Common myeloid progenitor, CD34-positive (primary cell): Measurements from ENCODE around the gene GPR142.

Experiments used
- CTCF ChIA-PET: fragments of 350-600 bp; sonication (Branson Sonifier 250); formaldehyde crosslinking; loops from one replicate; lab custom pipeline; 2021; ENCODE audit warnings: antibody characterized with exemption; lab: Charles Lee
- POLR2A ChIA-PET: fragments of 350-600 bp; sonication (Branson Sonifier 250); formaldehyde crosslinking; loops from one replicate; lab custom pipeline; 2021; ENCODE audit warnings: antibody characterized with exemption; lab: Charles Lee
- DNase-seq, 3 donors: peaks; one replicate each; pipeline versions ENCODE4 v3.0.0 to v3.0.0-alpha.2; 2013
- H3K27ac ChIP-seq, 2 experiments: 1 replicate in 1 of 2; 2 replicates in 1 of 2; pipeline ENCODE4 v1.7.0; 2013; ENCODE audit warnings: inconsistent platforms in 2 of 2, low read length in 2 of 2, mild to moderate bottlenecking in 2 of 2, low read depth in 1 of 2, moderate library complexity in 1 of 2; ENCODE audit not compliant: severe bottlenecking in 2 of 2, insufficient read depth in 1 of 2, poor library complexity in 1 of 2
- H3K27me3 ChIP-seq, 5 experiments: replicated peaks in 2 of 5; 1 replicate in 3 of 5; 2 replicates in 2 of 5; pipeline versions ENCODE4 v1.6.1 to v1.7.0; 2013; ENCODE audit warnings: low read length in 4 of 5, mild to moderate bottlenecking in 2 of 5, moderate library complexity in 2 of 5, inconsistent platforms in 1 of 5; ENCODE audit not compliant: insufficient read depth in 5 of 5, control insufficient read depth in 4 of 5
- H3K36me3 ChIP-seq, 4 experiments: 1 replicate in 2 of 4; 2 replicates in 2 of 4; pipeline versions ENCODE4 v1.6.1 to v1.7.0; 2013; ENCODE audit warnings: low read length in 3 of 4, control low read depth in 1 of 4, mild to moderate bottlenecking in 1 of 4; ENCODE audit not compliant: control insufficient read depth in 4 of 4, insufficient read depth in 4 of 4
- H3K4me1 ChIP-seq, 4 experiments: 1 replicate in 3 of 4; 2 replicates in 1 of 4; pipeline versions ENCODE4 v1.6.1 to v1.7.1; 2013; ENCODE audit warnings: low read length in 3 of 4, mild to moderate bottlenecking in 3 of 4, control low read depth in 1 of 4, inconsistent platforms in 1 of 4, moderate library complexity in 1 of 4; ENCODE audit not compliant: control insufficient read depth in 4 of 4, insufficient read depth in 4 of 4; ENCODE audit errors: control extremely low read depth in 1 of 4
- H3K4me3 ChIP-seq, 7 experiments: 1 replicate in 4 of 7; 2 replicates in 3 of 7; pipeline versions ENCODE4 v1.5.1 to v1.7.0; 2013; ENCODE audit warnings: mild to moderate bottlenecking in 7 of 7, low read length in 6 of 7, moderate library complexity in 6 of 7, inconsistent platforms in 2 of 7, low read depth in 2 of 7, control low read depth in 1 of 7; ENCODE audit not compliant: insufficient read depth in 4 of 7, control insufficient read depth in 1 of 7; ENCODE audit errors: extremely low read depth in 1 of 7
- H3K9me3 ChIP-seq, 5 experiments: 1 replicate in 4 of 5; 2 replicates in 1 of 5; pipeline versions ENCODE4 v1.6.1 to v1.7.1; 2013; ENCODE audit warnings: low read length in 4 of 5, mild to moderate bottlenecking in 2 of 5, inconsistent platforms in 1 of 5, low read depth in 1 of 5, moderate library complexity in 1 of 5; ENCODE audit not compliant: control insufficient read depth in 4 of 5, insufficient read depth in 2 of 5; ENCODE audit errors: control extremely low read depth in 1 of 5
- WGBS: methylation state at CpG from one replicate; pipeline ENCODE4 v1.1.5; 2013; ENCODE audit not compliant: insufficient coverage; 5-methylcytosine and 5-hydroxymethylcytosine counted together

The GPR142 gene

GRCh38 chr17:74351552-74352210 lies 15.6 kb upstream of the GPR142 start:
- POLR2A ChIA-PET, result interaction anchor here (1.0 kb wide), 1 partner anchor 17 kb away, joined by 4 read pairs; no protein-coding TSS in a partner anchor
- H3K4me3 ChIP-seq, result peak overlapping the region in 1 of 7 experiments; percentile 26
- no peaks in the 10 kb centered on the region for H3K36me3 ChIP-seq
- CTCF ChIA-PET, result interaction anchor here (0.8 to 18.8 kb wide), 16 partner anchors 10 to 144 kb away, joined by 3 to 185 read pairs (median 4); partner anchors contain the start of genes BTBD17, GPR142 and TTYH2
- H3K9me3 ChIP-seq, result no peaks in the 10 kb centered on the region
- H3K27me3 ChIP-seq, result peaks cover 0 to 70% (median 32%) of the 10 kb centered on the region in 5 experiments
- H3K4me1 ChIP-seq, result peaks cover 0 to 18% (median 10%) of the 10 kb centered on the region in 4 experiments
- 4% methylated on average over 54 of the region's 55 CpGs for WGBS
- no peak overlapping the region for H3K27ac ChIP-seq
- peak; percentile 43 to 70 (median 61) for DNase-seq

- Histone ChIP-seq H3K9me3 (no peaks in the 10 kb centered on the region), H3K36me3 (no peaks in the 10 kb centered on the region), H3K27me3 (peaks cover 0 to 89% (median 37%) of the 10 kb centered on the region in 5 experiments), H3K4me1 (peaks cover 0 to 31% (median 21%) of the 10 kb centered on the region in 4 experiments), H3K27ac (no peak overlapping the region), H3K4me3 (no peak overlapping the region)
- no peak for DNase-seq
- CTCF ChIA-PET, result interaction anchor here (0.6 to 18.8 kb wide), 18 partner anchors 9 to 141 kb away, joined by 3 to 185 read pairs (median 4); partner anchors contain the start of genes BTBD17, GPR142 and TTYH2
- WGBS, result 71% methylated on average over 8 of the region's 10 CpGs
- POLR2A ChIA-PET, result interaction anchor here (0.6 kb wide), 1 partner anchor 133 kb away, joined by 3 read pairs; no protein-coding TSS in a partner anchor
Observed at GRCh38 chr17:74353446-74354060, 13.8 kb upstream of the GPR142 start.

- Histone ChIP-seq H3K36me3 (no peaks in the 10 kb centered on the region), H3K27me3 (peaks cover 0 to 91% (median 40%) of the 10 kb centered on the region in 5 experiments), H3K9me3 (no peaks in the 10 kb centered on the region), H3K27ac (no peak overlapping the region), H3K4me3 (peak overlapping the region in 1 of 7 experiments; percentile 28), H3K4me1 (peaks cover 0 to 31% (median 21%) of the 10 kb centered on the region in 4 experiments)
- peak; percentile 79 to 81 (median 81) for DNase-seq
- ChIA-PET CTCF (interaction anchor here (1.1 to 18.8 kb wide), 4 partner anchors 14 to 53 kb away, joined by 5 to 185 read pairs (median 16); partner anchors contain the start of gene GPR142), POLR2A (no interaction called here)
- 5% methylated on average over 29 of the region's 29 CpGs for WGBS
Observed at GRCh38 chr17:74354123-74354522, 13.2 kb upstream of the GPR142 start.

- ChIA-PET POLR2A (no interaction called here), CTCF (interaction anchor here (1.0 to 18.8 kb wide), 6 partner anchors 11 to 57 kb away, joined by 3 to 185 read pairs (median 8); partner anchors contain the start of gene GPR142)
- H3K9me3 ChIP-seq, result no peaks in the 10 kb centered on the region
- H3K36me3 ChIP-seq, result no peaks in the 10 kb centered on the region
- no peak overlapping the region for H3K27ac ChIP-seq
- H3K4me1 ChIP-seq, result peaks cover 0 to 31% (median 21%) of the 10 kb centered on the region in 4 experiments
- WGBS, result 87% methylated on average over 8 of the region's 10 CpGs
- no peak for DNase-seq
- no peak overlapping the region for H3K4me3 ChIP-seq
- H3K27me3 ChIP-seq, result peaks cover 0 to 89% (median 40%) of the 10 kb centered on the region in 5 experiments
Observed at GRCh38 chr17:74354561-74354960, 12.7 kb upstream of the GPR142 start.

GRCh38 chr17:74355065-74355464 lies 12.2 kb upstream of the GPR142 start:
- H3K4me3 ChIP-seq, result no peak overlapping the region

GRCh38 chr17:74356646-74357465 lies 10.4 kb upstream of the GPR142 start:
- Histone ChIP-seq H3K4me1 (peaks cover 0 to 34% (median 24%) of the 10 kb centered on the region in 4 experiments), H3K27me3 (peaks cover 0 to 83% (median 36%) of the 10 kb centered on the region in 5 experiments), H3K4me3 (peak overlapping the region in 5 of 7 experiments; percentile 22 to 69 (median 54)), H3K9me3 (no peaks in the 10 kb centered on the region), H3K36me3 (no peaks in the 10 kb centered on the region), H3K27ac (no peak overlapping the region)
- CTCF ChIA-PET, result interaction anchor here (0.6 to 18.8 kb wide), 14 partner anchors 9 to 290 kb away, joined by 3 to 185 read pairs (median 3); partner anchors contain the start of gene GPR142
- POLR2A ChIA-PET, result interaction anchor here (0.6 to 0.7 kb wide), 2 partner anchors 24 to 33 kb away, joined by 3 to 4 read pairs; no protein-coding TSS in a partner anchor
- peak; percentile 54 to 82 (median 76) for DNase-seq
- 2% methylated on average over 90 of the region's 105 CpGs for WGBS

More at GRCh38 chr17:74355065-74355464, 12.2 kb upstream of the GPR142 start:
- peaks cover 0 to 31% (median 21%) of the 10 kb centered on the region in 4 experiments for H3K4me1 ChIP-seq
- H3K27ac ChIP-seq, result no peak overlapping the region
- no peaks in the 10 kb centered on the region for H3K9me3 ChIP-seq
- H3K36me3 ChIP-seq, result no peaks in the 10 kb centered on the region
- DNase-seq, result no peak
- CTCF ChIA-PET, result interaction anchor here (1.0 to 18.8 kb wide), 7 partner anchors 11 to 57 kb away, joined by 3 to 185 read pairs (median 5); partner anchors contain the start of gene GPR142
- POLR2A ChIA-PET, result no interaction called here
- WGBS, result 90% methylated on average over 6 of the region's 8 CpGs
- peaks cover 0 to 92% (median 38%) of the 10 kb centered on the region in 5 experiments for H3K27me3 ChIP-seq
